Measurements from ENCODE around the gene PRKN. TPM values are rescaled to one million over a fixed set of nuclear protein-coding genes. Genes with fewer than 3 reads are reported as not detected.

Gene PRKN
- total RNA-seq, 1 experiment from 2014 or later = 2.0 TPM

DNA sequence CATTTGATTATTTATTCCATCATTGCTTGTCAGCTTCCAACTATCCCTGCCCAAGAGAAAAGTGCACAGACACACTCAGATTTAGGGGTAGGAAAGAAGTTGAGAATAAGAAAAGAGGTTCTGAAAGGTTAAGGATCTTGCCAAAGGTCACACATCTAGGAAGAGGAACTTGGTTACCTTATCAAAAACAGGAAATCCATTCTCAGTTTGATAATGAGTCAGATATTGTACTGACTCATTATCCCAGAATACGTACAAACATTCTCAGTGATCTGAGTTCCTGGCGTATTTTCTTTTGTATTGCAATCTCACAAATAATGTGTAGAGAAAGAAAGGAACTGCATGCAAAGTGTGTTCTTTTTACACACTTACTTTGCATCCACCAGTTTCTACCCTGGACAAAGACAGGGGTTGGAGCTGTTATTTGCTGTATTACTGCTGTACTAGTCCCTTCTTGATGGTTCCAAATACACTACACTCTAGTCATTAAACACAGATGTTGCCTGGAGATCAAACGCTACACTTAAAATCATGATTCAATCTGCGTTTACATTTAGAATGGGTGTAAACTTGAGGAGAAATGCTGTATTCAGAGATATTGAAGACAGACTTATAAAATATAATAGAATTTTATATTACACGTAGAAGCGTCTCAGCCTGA, 545.7 kb downstream of the PRKN start:
- H3K9me3 Mint-ChIP-seq = no peaks in the 10 kb centered on the region
- H2BK20ac ChIP-seq (ENCODE audit: low read depth, low read length, poor library complexity, severe bottlenecking) = no peak overlapping the region

More for the DNA sequence above, 545.7 kb downstream of the PRKN start:
- H3K4me2 ChIP-seq (ENCODE audit: insufficient read depth, insufficient read length, low read length) = no peak overlapping the region
- no CpG with 5 or more reads among the region's 6 CpGs for WGBS (ENCODE audit: extremely low coverage, insufficient read length, low lambda C conversion rate)
- H3K79me2 ChIP-seq (ENCODE audit: insufficient read depth, low read length) = no peaks in the 10 kb centered on the region
- H3K23me2 ChIP-seq (ENCODE audit: insufficient read length, low read depth, low read length, poor library complexity, severe bottlenecking) = no peaks in the 10 kb centered on the region
- H2AK5ac ChIP-seq (ENCODE audit: insufficient read length, low read length) = no peak overlapping the region
- Mint-ChIP-seq H3K4me3 (no peak overlapping the region), H3K27ac (no peak overlapping the region), H3K27me3 (ENCODE audit: low read depth) (no peaks in the 10 kb centered on the region), H3K36me3 (ENCODE audit: insufficient read depth in 1 of 3, low read depth in 3 of 3) (no peaks in the 10 kb centered on the region), H3K4me1 (peaks cover 0 to 4% of the 10 kb centered on the region in 2 experiments; a peak in 3 of 4 replicates)
- no peak overlapping the region for H2BK15ac ChIP-seq (ENCODE audit: low read depth, low read length)
- no peak overlapping the region for H3K23ac ChIP-seq (ENCODE audit: insufficient read length, low read depth, low read length)
- no peak overlapping the region for H4K5ac ChIP-seq (ENCODE audit: insufficient read length, low read depth, low read length)
- H2AFZ ChIP-seq (ENCODE audit: low read length) = no peak overlapping the region
- no peaks in the 10 kb centered on the region for H3K4me1 ChIP-seq (ENCODE audit: insufficient read depth, low read length)
- H3K27me3 ChIP-seq (ENCODE audit: insufficient read depth, low read length) = no peaks in the 10 kb centered on the region
- no peak overlapping the region for H2BK120ac ChIP-seq (ENCODE audit: low read depth, low read length, poor library complexity, severe bottlenecking)
- no peaks in the 10 kb centered on the region for H4K20me1 ChIP-seq (ENCODE audit: control insufficient read depth, insufficient read depth, insufficient read length)
- no peak overlapping the region for H3K9ac ChIP-seq (ENCODE audit: extremely low read depth, insufficient read length, low read length)
- H3K56ac ChIP-seq (ENCODE audit: insufficient read length, low read depth, low read length) = no peak overlapping the region
- DNase-seq = no peak
- H3K18ac ChIP-seq (ENCODE audit: insufficient read length, low read depth, low read length) = no peak overlapping the region
- H3K4ac ChIP-seq (ENCODE audit: low read depth, low read length) = no peak overlapping the region
- no peak overlapping the region for H4K8ac ChIP-seq (replicated peaks; ENCODE audit: insufficient read length, low read depth, low read length)
- no peak overlapping the region for H3T11ph ChIP-seq (ENCODE audit: low read length)
- H3K14ac ChIP-seq (ENCODE audit: insufficient read depth, low read length) = no peak overlapping the region
- H2BK5ac ChIP-seq (ENCODE audit: insufficient read length, low read length) = no peak overlapping the region
- TF ChIP-seq CTCF (conservative IDR thresholded peaks at IDR 0.05) = no peak
- H2BK12ac ChIP-seq (ENCODE audit: insufficient read length, low read depth, low read length) = no peak overlapping the region
- no peaks in the 10 kb centered on the region for H3K9me3 ChIP-seq (ENCODE audit: control insufficient read depth, low read depth, low read length)
- no peak overlapping the region for H4K91ac ChIP-seq (ENCODE audit: insufficient read length, low read depth, low read length)
- H3K27ac ChIP-seq (ENCODE audit: insufficient read length, low read depth, low read length) = no peak overlapping the region
- H3K79me1 ChIP-seq (ENCODE audit: insufficient read depth, low read depth, low read length, poor library complexity, severe bottlenecking) = no peaks in the 10 kb centered on the region
